OCI-LY7 (cell line): ENCODE data around the gene NLRP9. TPM values are rescaled to one million over a fixed set of nuclear protein-coding genes. Genes with fewer than 3 reads are reported as not detected.

Source experiments
- BruUV-seq: library from RNA; stranded (reverse); fragments of 400-500 nt; replicated peaks from 2 replicates; lab custom pipeline; 2021; lab: Mats Ljungman, UMichigan
- CTCF ChIA-PET: fragments of 300-600 bp; sonication (Branson Sonifier 250); formaldehyde crosslinking; loops from one replicate; lab custom pipeline; 2022; ENCODE audit warnings: antibody characterized with exemption; ENCODE audit not compliant: unreplicated experiment; lab: Charles Lee
- POLR2A ChIA-PET: fragments of 300-600 bp; sonication (Branson Sonifier 250); formaldehyde crosslinking; loops from one replicate; lab custom pipeline; 2022; ENCODE audit warnings: antibody characterized with exemption; lab: Charles Lee
- DNase-seq: peaks from one replicate; pipeline ENCODE4 v3.0.0-alpha.2; 2015; ENCODE audit warnings: low spot score
- H2AFZ ChIP-seq: fragments of 200-600 bp; sonication (generic), shearing (Covaris generic); 2 replicates; pipeline ENCODE4 v1.6.1; 2014; ENCODE audit warnings: mild to moderate bottlenecking, antibody characterized with exemption, low read length, moderate library complexity
- H3K27ac ChIP-seq: fragments of 200-600 bp; sonication (generic); 2 replicates; pipeline ENCODE4 v1.5.1; 2014; ENCODE audit warnings: mixed run types, low read depth, mild to moderate bottlenecking, moderate library complexity, low read length, inconsistent platforms; ENCODE audit not compliant: poor library complexity, severe bottlenecking
- H3K36me3 ChIP-seq: fragments of 200-600 bp; sonication (generic); 2 replicates; pipeline ENCODE4 v1.6.1; 2014; ENCODE audit warnings: mild to moderate bottlenecking, antibody characterized with exemption, low read length, moderate library complexity, mixed read lengths; ENCODE audit not compliant: insufficient read depth
- H3K4me1 ChIP-seq: fragments of 200-600 bp; sonication (generic); 2 replicates; pipeline ENCODE4 v1.5.1; 2014; ENCODE audit warnings: mild to moderate bottlenecking, low read length; ENCODE audit not compliant: insufficient read depth, poor library complexity, severe bottlenecking
- H3K4me2 ChIP-seq: fragments of 200-600 bp; sonication (generic); 2 replicates; pipeline ENCODE4 v1.6.1; 2014; ENCODE audit warnings: mild to moderate bottlenecking, low read length
- H3K4me3 ChIP-seq: fragments of 200-600 bp; sonication (generic); 2 replicates; pipeline ENCODE4 v1.5.1; 2014; ENCODE audit warnings: mild to moderate bottlenecking, low read depth, low read length; ENCODE audit not compliant: poor library complexity, severe bottlenecking
- H3K79me2 ChIP-seq: fragments of 200-600 bp; sonication (generic); 2 replicates; pipeline ENCODE4 v1.6.1; 2016; ENCODE audit warnings: low read depth, mild to moderate bottlenecking, low read length, moderate library complexity, mixed read lengths; ENCODE audit not compliant: insufficient read depth
- H3K9me2 ChIP-seq: fragments of 200-600 bp; sonication (generic); 2 replicates; pipeline ENCODE4 v1.6.1; 2016; ENCODE audit warnings: mild to moderate bottlenecking, low read length, mixed read lengths; ENCODE audit not compliant: insufficient read depth
- H3K9me3 ChIP-seq: fragments of 200-600 bp; sonication (generic); 2 replicates; pipeline ENCODE4 v1.6.1; 2014; ENCODE audit warnings: mild to moderate bottlenecking, mixed run types, low read length, mixed read lengths
- H4K20me1 ChIP-seq: fragments of 200-600 bp; sonication (generic); 2 replicates; pipeline ENCODE4 v1.6.1; 2014; ENCODE audit warnings: mild to moderate bottlenecking, antibody characterized with exemption, low read length, moderate library complexity, mixed read lengths; ENCODE audit not compliant: insufficient read depth
- CTCF ChIP-seq: fragments of 200-600 bp; sonication (generic); conservative IDR thresholded peaks from 2 replicates; pipeline ENCODE4 v1.5.1; 2014; ENCODE audit warnings: mild to moderate bottlenecking, antibody characterized with exemption, low read length, moderate library complexity, mixed read lengths
- EZH2phosphoT487 ChIP-seq: fragments of 200-600 bp; sonication (generic); IDR thresholded peaks from 2 replicates; pipeline ENCODE4 v1.6.1; 2018; ENCODE audit warnings: low read depth, borderline replicate concordance, mild to moderate bottlenecking, mixed run types, antibody characterized with exemption, low read length, moderate library complexity, mixed read lengths
- intact Hi-C: fragments of 100-400 bp; cut with micrococcal nuclease; formaldehyde crosslinking; loops from one replicate; pipeline ENCODE4 v1.10.0; 2022; ENCODE audit not compliant: unreplicated experiment
- total RNA-seq, 2 experiments: library from RNA; depleted of rRNA in 1 of 2; stranded (reverse); fragments of >200 nt in 1 of 2; shearing (Covaris generic) in 1 of 2; gene quantifications; 2 replicates each; pipeline ENCODE4 v1.2.3, GENCODE V29; 2014 to 2022

Gene NLRP9
- total RNA-seq, 2 experiments from 2014 or later, result not detected

- TF ChIP-seq CTCF (no peak), EZH2phosphoT487 (no peak)
- no TSS peak for BruUV-seq
- Histone ChIP-seq H2AFZ (no peak overlapping the region), H3K4me2 (no peak overlapping the region), H4K20me1 (no peaks in the 10 kb centered on the region), H3K27ac (no peak overlapping the region), H3K4me1 (no peaks in the 10 kb centered on the region), H3K9me3 (no peaks in the 10 kb centered on the region), H3K4me3 (no peak overlapping the region), H3K36me3 (peaks cover 87% of the 10 kb centered on the region), H3K79me2 (no peaks in the 10 kb centered on the region), H3K9me2 (no peaks in the 10 kb centered on the region)
- ChIA-PET POLR2A (no interaction called here), CTCF (interaction anchor here (0.5 kb wide), 1 partner anchor 10 kb away, joined by 4 read pairs; no protein-coding TSS in a partner anchor)
- no peak for DNase-seq
- intact Hi-C loops, result no loop called here
Measured at GRCh38 chr19:55697698-55698097, 40.5 kb downstream of the NLRP9 start.

GRCh38 chr19:55697069-55697440 is 41.1 kb downstream of the NLRP9 start:
- DNase-seq, result no peak
- ChIA-PET POLR2A (no interaction called here), CTCF (no interaction called here)
- Histone ChIP-seq H3K9me2 (no peaks in the 10 kb centered on the region), H3K9me3 (no peaks in the 10 kb centered on the region), H2AFZ (no peak overlapping the region), H3K4me2 (no peak overlapping the region), H3K4me1 (no peaks in the 10 kb centered on the region), H3K27ac (no peak overlapping the region), H4K20me1 (no peaks in the 10 kb centered on the region), H3K79me2 (no peaks in the 10 kb centered on the region), H3K4me3 (no peak overlapping the region), H3K36me3 (peaks cover 89% of the 10 kb centered on the region)
- intact Hi-C loops, result no loop called here
- no TSS peak for BruUV-seq
- TF ChIP-seq CTCF, result no peak
- no peak for TF ChIP-seq EZH2phosphoT487

GRCh38 chr19:55696301-55697068 is 41.7 kb downstream of the NLRP9 start:
- no peak overlapping the region for H2AFZ ChIP-seq
- POLR2A ChIA-PET, result no interaction called here
- CTCF ChIA-PET, result no interaction called here
- no peaks in the 10 kb centered on the region for H3K4me1 ChIP-seq
- H3K4me3 ChIP-seq, result no peak overlapping the region
- TF ChIP-seq CTCF (no peak), EZH2phosphoT487 (no peak)
- DNase-seq, result no peak
- no peak overlapping the region for H3K4me2 ChIP-seq
- H4K20me1 ChIP-seq, result no peaks in the 10 kb centered on the region
- BruUV-seq, result no TSS peak
- no peaks in the 10 kb centered on the region for H3K9me3 ChIP-seq
- H3K36me3 ChIP-seq, result peaks cover 92% of the 10 kb centered on the region
- no peak overlapping the region for H3K27ac ChIP-seq
- intact Hi-C loops, result no loop called here
- no peaks in the 10 kb centered on the region for H3K9me2 ChIP-seq
- no peaks in the 10 kb centered on the region for H3K79me2 ChIP-seq
